HEK293 (cell line): ENCODE measurements around the gene ATP8A2.

Source experiments
- CTCF ChIA-PET: fragments of 350-600 bp; formaldehyde crosslinking; extraction: SDS; loops from one replicate; lab custom pipeline; 2021; ENCODE audit warnings: antibody characterized with exemption; lab: Yijun Ruan, JAX
- POLR2A ChIA-PET: fragments of 300-600 bp; formaldehyde crosslinking; extraction: SDS; loops from one replicate; lab custom pipeline; 2020; ENCODE audit warnings: antibody characterized with exemption, inconsistent platforms; lab: Yijun Ruan, JAX
- H3K27ac ChIP-seq: fragments of 200-500 bp; sonication (Bioruptor generic); 2 replicates; pipeline ENCODE4 v1.5.1; 2014; ENCODE audit warnings: low read depth, low read length, control low read depth, inconsistent platforms; ENCODE audit errors: extremely low read depth
- H3K36me3 ChIP-seq, 2 experiments: fragments of 200-500 bp in 1 of 2; sonication (Bioruptor generic) in 1 of 2; 1 replicate in 1 of 2; 2 replicates in 1 of 2; pipeline ENCODE4 v1.5.1; 2014 to 2017; ENCODE audit warnings: inconsistent platforms in 2 of 2, low read length in 2 of 2; ENCODE audit not compliant: control insufficient read depth in 2 of 2, insufficient read depth in 1 of 2
- H3K4me1 ChIP-seq: fragments of 200-500 bp; sonication (Bioruptor generic); 2 replicates; pipeline ENCODE4 v1.5.1; 2014; ENCODE audit warnings: mild to moderate bottlenecking, low read length, inconsistent platforms; ENCODE audit not compliant: control insufficient read depth, insufficient read depth
- H3K4me3 ChIP-seq: 2 replicates; pipeline ENCODE4 v1.5.1; 2011; ENCODE audit warnings: low read depth, mild to moderate bottlenecking, control low read depth, low read length, moderate library complexity
- H3K9me3 ChIP-seq: fragments of 200-500 bp; sonication (Bioruptor generic); 2 replicates; pipeline ENCODE4 v1.5.1; 2014; ENCODE audit warnings: low read depth, low read length, inconsistent platforms; ENCODE audit not compliant: control insufficient read depth, insufficient read depth
- CTCF ChIP-seq: fragments of 450-650 bp; formaldehyde crosslinking; IDR thresholded peaks from 2 replicates; pipeline ENCODE4 v1.5.1; 2016; ENCODE audit warnings: missing biosample characterization, missing genetic modification characterization
- GLIS1 ChIP-seq: fragments of 450-650 bp; formaldehyde crosslinking; IDR thresholded peaks from 2 replicates; pipeline ENCODE4 v1.5.1; 2016; ENCODE audit warnings: missing biosample characterization, missing genetic modification characterization
- IKZF3 ChIP-seq: fragments of 450-650 bp; IDR thresholded peaks from 2 replicates; pipeline ENCODE4 v1.5.0; 2018; ENCODE audit warnings: missing biosample characterization, mild to moderate bottlenecking, missing genetic modification characterization, moderate library complexity
- KLF1 ChIP-seq: fragments of 450-650 bp; formaldehyde crosslinking; IDR thresholded peaks from 2 replicates; pipeline ENCODE4 v1.5.1; 2016; ENCODE audit warnings: missing biosample characterization, missing genetic modification characterization
- SCRT1 ChIP-seq: fragments of 450-650 bp; formaldehyde crosslinking; IDR thresholded peaks from 2 replicates; pipeline ENCODE4 v1.5.1; 2016; ENCODE audit warnings: missing biosample characterization, missing genetic modification characterization, borderline replicate concordance
- SCRT2 ChIP-seq: fragments of 450-650 bp; formaldehyde crosslinking; IDR thresholded peaks from 2 replicates; pipeline ENCODE4 v1.5.1; 2016; ENCODE audit warnings: missing biosample characterization, missing genetic modification characterization
- SP3 ChIP-seq: fragments of 450-650 bp; formaldehyde crosslinking; IDR thresholded peaks from 2 replicates; pipeline ENCODE4 v1.5.1; 2016; ENCODE audit warnings: missing biosample characterization, missing genetic modification characterization
- ZBTB48 ChIP-seq: fragments of 450-650 bp; formaldehyde crosslinking; IDR thresholded peaks from 2 replicates; pipeline ENCODE4 v1.5.1; 2016; ENCODE audit warnings: missing biosample characterization, missing genetic modification characterization
- ZBTB8A ChIP-seq: fragments of 450-650 bp; formaldehyde crosslinking; IDR thresholded peaks from 2 replicates; pipeline ENCODE4 v1.5.1; 2016; ENCODE audit warnings: missing biosample characterization, missing genetic modification characterization
- ZFHX2 ChIP-seq: fragments of 450-650 bp; formaldehyde crosslinking; conservative IDR thresholded peaks from 2 replicates; pipeline ENCODE4 v1.5.1; 2016; ENCODE audit warnings: missing biosample characterization, missing genetic modification characterization
- ZNF138 ChIP-seq: fragments of 450-650 bp; formaldehyde crosslinking; IDR thresholded peaks from 2 replicates; pipeline ENCODE4 v1.5.1; 2016; ENCODE audit warnings: missing biosample characterization, missing genetic modification characterization, borderline replicate concordance
- ZNF148 ChIP-seq: fragments of 450-650 bp; formaldehyde crosslinking; IDR thresholded peaks from 2 replicates; pipeline ENCODE4 v1.5.0; 2017; ENCODE audit warnings: missing biosample characterization, missing genetic modification characterization, borderline replicate concordance
- ZNF157 ChIP-seq: fragments of 450-650 bp; formaldehyde crosslinking; IDR thresholded peaks from 2 replicates; pipeline ENCODE4 v1.5.1; 2016; ENCODE audit warnings: missing biosample characterization, missing genetic modification characterization
- ZNF274 ChIP-seq, 2 experiments: fragments of 200-500 bp in 1 of 2; fragments of 450-650 bp in 1 of 2; sonication (Bioruptor generic) in 1 of 2; formaldehyde crosslinking in 1 of 2; IDR thresholded peaks; 2 replicates each; pipeline versions ENCODE4 v1.5.1 to v1.6.1; 2014 to 2016; ENCODE audit warnings: borderline replicate concordance in 1 of 2, inconsistent platforms in 1 of 2, low read length in 1 of 2, missing biosample characterization in 1 of 2, missing genetic modification characterization in 1 of 2
- ZNF311 ChIP-seq: fragments of 450-650 bp; formaldehyde crosslinking; IDR thresholded peaks from 2 replicates; pipeline ENCODE4 v1.5.1; 2017; ENCODE audit warnings: missing biosample characterization, missing genetic modification characterization, borderline replicate concordance
- ZNF354C ChIP-seq: fragments of 450-650 bp; formaldehyde crosslinking; IDR thresholded peaks from 2 replicates; pipeline ENCODE4 v1.5.1; 2016; ENCODE audit warnings: missing biosample characterization, missing genetic modification characterization, low read depth, borderline replicate concordance
- ZNF362 ChIP-seq: fragments of 450-650 bp; formaldehyde crosslinking; IDR thresholded peaks from 2 replicates; pipeline ENCODE4 v1.5.1; 2016; ENCODE audit warnings: missing biosample characterization, missing genetic modification characterization
- ZNF670 ChIP-seq: fragments of 450-650 bp; formaldehyde crosslinking; IDR thresholded peaks from 2 replicates; pipeline ENCODE4 v1.5.1; 2016; ENCODE audit warnings: missing biosample characterization, missing genetic modification characterization, low read depth
- ZNF776 ChIP-seq: fragments of 450-650 bp; formaldehyde crosslinking; IDR thresholded peaks from 2 replicates; pipeline ENCODE4 v1.5.0; 2017; ENCODE audit warnings: missing biosample characterization, missing genetic modification characterization, borderline replicate concordance
- ZNF830 ChIP-seq: fragments of 450-650 bp; IDR thresholded peaks from 2 replicates; pipeline ENCODE4 v1.5.0; 2018; ENCODE audit warnings: missing biosample characterization, missing genetic modification characterization, low read depth, mild to moderate bottlenecking, moderate library complexity
- ZSCAN16 ChIP-seq: fragments of 450-650 bp; formaldehyde crosslinking; IDR thresholded peaks from 2 replicates; pipeline ENCODE4 v1.5.1; 2016; ENCODE audit warnings: missing biosample characterization, missing genetic modification characterization
- TF ChIP-seq, protein P1 (sequence below): fragments of 450-650 bp; formaldehyde crosslinking; conservative IDR thresholded peaks from 2 replicates; pipeline ENCODE4 v1.5.1; 2016; ENCODE audit warnings: low read depth, missing biosample characterization, missing genetic modification characterization
- TF ChIP-seq, protein P2 (sequence below): fragments of 450-650 bp; IDR thresholded peaks from 2 replicates; pipeline ENCODE4 v1.5.1; 2018; ENCODE audit warnings: missing biosample characterization, mild to moderate bottlenecking, missing genetic modification characterization
- TF ChIP-seq, protein P3 (sequence below): fragments of 450-650 bp; formaldehyde crosslinking; IDR thresholded peaks from 2 replicates; pipeline ENCODE4 v1.5.1; 2017; ENCODE audit warnings: missing biosample characterization, mild to moderate bottlenecking, missing genetic modification characterization, moderate library complexity

Gene ATP8A2

GRCh38 chr13:25873242-25873612 lies 501.5 kb downstream of the ATP8A2 start (continued):
- TF ChIP-seq ZNF354C (tag by site-specific recombination) (no peak), ZNF362 (tag by site-specific recombination) (no peak), ZBTB8A (no peak), ZNF670 (tag by site-specific recombination) (no peak), ZFHX2 (no peak), ZNF148 (tag by site-specific recombination) (no peak), SCRT1 (tag by site-specific recombination) (no peak), KLF1 (no peak), ZNF311 (tag by site-specific recombination) (no peak), ZNF776 (tag by site-specific recombination) (no peak)
- TF ChIP-seq, protein P1, sequence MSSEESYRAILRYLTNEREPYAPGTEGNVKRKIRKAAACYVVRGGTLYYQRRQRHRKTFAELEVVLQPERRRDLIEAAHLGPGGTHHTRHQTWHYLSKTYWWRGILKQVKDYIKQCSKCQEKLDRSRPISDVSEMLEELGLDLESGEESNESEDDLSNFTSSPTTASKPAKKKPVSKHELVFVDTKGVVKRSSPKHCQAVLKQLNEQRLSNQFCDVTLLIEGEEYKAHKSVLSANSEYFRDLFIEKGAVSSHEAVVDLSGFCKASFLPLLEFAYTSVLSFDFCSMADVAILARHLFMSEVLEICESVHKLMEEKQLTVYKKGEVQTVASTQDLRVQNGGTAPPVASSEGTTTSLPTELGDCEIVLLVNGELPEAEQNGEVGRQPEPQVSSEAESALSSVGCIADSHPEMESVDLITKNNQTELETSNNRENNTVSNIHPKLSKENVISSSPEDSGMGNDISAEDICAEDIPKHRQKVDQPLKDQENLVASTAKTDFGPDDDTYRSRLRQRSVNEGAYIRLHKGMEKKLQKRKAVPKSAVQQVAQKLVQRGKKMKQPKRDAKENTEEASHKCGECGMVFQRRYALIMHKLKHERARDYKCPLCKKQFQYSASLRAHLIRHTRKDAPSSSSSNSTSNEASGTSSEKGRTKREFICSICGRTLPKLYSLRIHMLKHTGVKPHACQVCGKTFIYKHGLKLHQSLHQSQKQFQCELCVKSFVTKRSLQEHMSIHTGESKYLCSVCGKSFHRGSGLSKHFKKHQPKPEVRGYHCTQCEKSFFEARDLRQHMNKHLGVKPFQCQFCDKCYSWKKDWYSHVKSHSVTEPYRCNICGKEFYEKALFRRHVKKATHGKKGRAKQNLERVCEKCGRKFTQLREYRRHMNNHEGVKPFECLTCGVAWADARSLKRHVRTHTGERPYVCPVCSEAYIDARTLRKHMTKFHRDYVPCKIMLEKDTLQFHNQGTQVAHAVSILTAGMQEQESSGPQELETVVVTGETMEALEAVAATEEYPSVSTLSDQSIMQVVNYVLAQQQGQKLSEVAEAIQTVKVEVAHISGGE = no peak

DNA sequence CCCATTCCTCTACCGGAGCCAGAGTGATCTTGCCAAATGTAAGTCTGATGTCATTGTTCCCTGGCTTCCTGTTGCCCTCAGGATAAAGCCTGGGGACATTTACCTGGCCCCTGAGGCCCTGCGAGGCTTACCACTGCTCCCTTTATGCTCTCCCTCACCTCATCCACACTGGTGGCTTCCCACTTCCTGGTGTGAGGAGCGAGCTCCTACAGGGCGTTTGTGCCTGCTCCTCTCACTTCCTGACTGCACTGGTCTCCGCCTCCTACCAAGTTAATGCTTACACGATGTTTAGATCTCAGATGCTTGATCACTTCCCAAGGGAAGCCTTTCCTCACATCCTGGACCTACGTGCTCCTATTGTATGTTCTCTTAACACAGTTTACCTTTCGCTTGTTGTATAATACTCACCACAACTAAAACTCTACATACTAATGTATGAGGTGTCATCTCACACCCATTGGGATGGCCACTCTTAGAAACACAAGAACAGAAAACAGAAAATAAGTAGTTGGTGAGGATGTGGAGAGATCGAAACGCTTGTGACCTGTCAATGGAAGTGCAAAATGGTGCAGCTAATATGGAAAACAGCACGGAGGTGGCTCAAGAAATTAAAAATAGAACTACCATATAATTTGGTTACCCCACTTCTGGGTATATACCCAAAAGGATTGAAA lies 502.4 kb downstream of the ATP8A2 start:
- no peak overlapping the region for H3K4me3 ChIP-seq
- no peaks in the 10 kb centered on the region for H3K4me1 ChIP-seq
- POLR2A ChIA-PET = no interaction called here
- H3K27ac ChIP-seq = no peak overlapping the region
- H3K9me3 ChIP-seq = no peaks in the 10 kb centered on the region
- no peaks in the 10 kb centered on the region for H3K36me3 ChIP-seq
- CTCF ChIA-PET = interaction anchor here (0.6 kb wide), 1 partner anchor 16 kb away, joined by 4 read pairs; no protein-coding TSS in a partner anchor
- TF ChIP-seq ZNF138 (tag by site-specific recombination) = no peak
- TF ChIP-seq ZSCAN16 = no peak
- no peak for TF ChIP-seq ZBTB48 (tag by site-specific recombination)
- no peak for TF ChIP-seq ZNF157 (tag by site-specific recombination)
- TF ChIP-seq GLIS1 (tag by site-specific recombination) = no peak
- no peak for TF ChIP-seq CTCF
- TF ChIP-seq, protein P2, sequence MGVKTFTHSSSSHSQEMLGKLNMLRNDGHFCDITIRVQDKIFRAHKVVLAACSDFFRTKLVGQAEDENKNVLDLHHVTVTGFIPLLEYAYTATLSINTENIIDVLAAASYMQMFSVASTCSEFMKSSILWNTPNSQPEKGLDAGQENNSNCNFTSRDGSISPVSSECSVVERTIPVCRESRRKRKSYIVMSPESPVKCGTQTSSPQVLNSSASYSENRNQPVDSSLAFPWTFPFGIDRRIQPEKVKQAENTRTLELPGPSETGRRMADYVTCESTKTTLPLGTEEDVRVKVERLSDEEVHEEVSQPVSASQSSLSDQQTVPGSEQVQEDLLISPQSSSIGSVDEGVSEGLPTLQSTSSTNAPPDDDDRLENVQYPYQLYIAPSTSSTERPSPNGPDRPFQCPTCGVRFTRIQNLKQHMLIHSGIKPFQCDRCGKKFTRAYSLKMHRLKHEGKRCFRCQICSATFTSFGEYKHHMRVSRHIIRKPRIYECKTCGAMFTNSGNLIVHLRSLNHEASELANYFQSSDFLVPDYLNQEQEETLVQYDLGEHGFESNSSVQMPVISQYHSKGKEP (tag by site-specific recombination) = no peak
- TF ChIP-seq, protein P3, sequence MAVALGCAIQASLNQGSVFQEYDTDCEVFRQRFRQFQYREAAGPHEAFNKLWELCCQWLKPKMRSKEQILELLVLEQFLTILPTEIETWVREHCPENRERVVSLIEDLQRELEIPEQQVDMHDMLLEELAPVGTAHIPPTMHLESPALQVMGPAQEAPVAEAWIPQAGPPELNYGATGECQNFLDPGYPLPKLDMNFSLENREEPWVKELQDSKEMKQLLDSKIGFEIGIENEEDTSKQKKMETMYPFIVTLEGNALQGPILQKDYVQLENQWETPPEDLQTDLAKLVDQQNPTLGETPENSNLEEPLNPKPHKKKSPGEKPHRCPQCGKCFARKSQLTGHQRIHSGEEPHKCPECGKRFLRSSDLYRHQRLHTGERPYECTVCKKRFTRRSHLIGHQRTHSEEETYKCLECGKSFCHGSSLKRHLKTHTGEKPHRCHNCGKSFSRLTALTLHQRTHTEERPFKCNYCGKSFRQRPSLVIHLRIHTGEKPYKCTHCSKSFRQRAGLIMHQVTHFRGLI (tag by site-specific recombination) = no peak
- no peak for TF ChIP-seq SP3 (tag by site-specific recombination)
- no peak for TF ChIP-seq ZNF274 (IDR thresholded peaks at IDR 0.05; ENCODE audit: low read length)
- no peak for TF ChIP-seq ZNF274 (tag by site-specific recombination; IDR thresholded peaks at IDR 0.05; ENCODE audit: borderline replicate concordance)
- no peak for TF ChIP-seq ZNF830
- TF ChIP-seq IKZF3 (tag by site-specific recombination) = no peak
- TF ChIP-seq SCRT2 = no peak
